Stimulated activated CD8-positive, alpha-beta memory T cell treated with anti-CD3 and anti-CD28 coated beads, Interleukin-15, amount 100 ng/mL, for 4 hours (primary cell): ENCODE results near the gene PRLR.
"Not testable (repeated sequence)": the region's sequence is repeated elsewhere in the genome, so short reads cannot be mapped to it uniquely, and the experiment has no call there.

Source experiments
- DNase-seq, 2 donors: peaks; one replicate each; pipeline ENCODE4 v3.0.0-alpha.2; 2020; ENCODE audit warnings: low read depth in 2 of 2

Gene PRLR

DNA sequence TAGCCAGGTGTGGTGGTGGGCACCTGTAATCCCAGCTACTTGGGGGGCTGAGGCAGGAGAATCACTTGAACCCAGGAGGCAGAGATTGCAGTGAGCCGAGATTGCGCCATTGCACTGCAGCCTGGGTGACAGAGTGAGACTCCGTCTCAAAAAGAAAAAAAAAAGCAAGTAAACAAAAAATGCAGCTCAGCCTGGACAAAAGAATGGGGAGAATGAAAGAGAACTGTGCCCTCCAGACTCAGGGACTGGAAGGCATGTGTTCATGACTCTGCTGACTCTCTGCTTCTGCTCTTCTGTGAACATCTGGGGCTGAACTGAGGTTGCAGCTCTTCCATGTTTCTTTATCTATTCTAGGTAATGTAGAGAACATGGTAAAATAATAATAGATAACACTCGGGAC is 194.4 kb downstream of the PRLR start:
- not testable (repeated sequence) for DNase-seq

DNA sequence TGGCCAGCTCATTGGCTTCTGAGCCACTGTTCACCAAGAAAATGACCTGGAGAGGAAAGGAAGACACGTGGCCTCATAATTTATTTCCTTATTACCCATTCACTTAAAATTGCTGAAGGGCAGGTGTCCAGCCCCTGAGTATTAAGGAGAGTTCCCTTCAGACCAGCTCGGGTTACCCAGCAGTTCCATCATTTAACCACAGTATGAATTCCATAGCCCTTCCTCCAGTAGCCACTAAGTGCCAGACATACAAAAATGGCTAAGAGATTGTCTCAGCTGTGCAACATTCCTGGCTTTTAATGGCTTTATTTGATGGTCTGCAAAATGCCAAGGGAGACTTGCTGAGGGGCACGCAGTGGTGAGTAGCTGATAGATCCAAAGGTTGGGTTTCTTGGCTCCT is 195.0 kb downstream of the PRLR start:
- DNase-seq = no peak

DNA sequence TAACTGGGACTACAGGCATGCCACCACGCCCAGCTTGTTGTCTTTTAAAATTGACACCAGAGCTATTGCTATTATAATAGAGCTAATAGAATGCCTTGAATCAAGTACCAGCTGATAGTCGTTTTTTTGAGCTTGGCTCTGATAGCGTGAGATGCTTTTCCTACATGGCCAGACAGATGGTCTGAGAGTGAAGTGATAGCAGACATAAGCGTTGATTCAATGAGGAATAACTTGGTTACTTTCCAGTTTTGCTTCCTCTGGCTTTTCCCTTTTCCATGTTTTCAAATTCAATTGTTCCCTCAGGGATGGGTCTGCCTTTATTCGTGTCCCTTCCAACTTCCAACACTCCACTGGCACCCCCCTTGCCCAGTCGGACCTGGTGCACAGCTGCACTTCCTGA is 197.9 kb downstream of the PRLR start:
- no peak for DNase-seq

DNA sequence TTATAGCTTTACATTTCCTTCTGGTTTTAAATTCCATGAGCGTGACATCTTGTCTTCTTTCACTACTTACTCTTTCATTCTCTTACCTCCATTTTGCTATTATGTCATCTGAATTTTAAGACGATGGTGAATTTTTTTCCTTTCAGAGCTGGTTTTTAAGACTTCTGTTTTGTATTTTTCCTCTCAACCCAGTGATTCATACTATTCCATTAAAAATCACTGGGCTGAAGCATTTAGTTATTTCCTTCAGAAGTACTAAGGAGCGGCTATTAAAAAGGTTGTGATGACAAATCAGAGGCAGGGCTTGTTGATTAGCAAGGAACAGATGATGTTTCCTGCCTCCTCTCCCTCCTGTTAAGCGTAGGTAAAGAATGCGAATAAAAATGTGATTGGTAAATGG is 199.0 kb downstream of the PRLR start:
- DNase-seq = no peak

DNA sequence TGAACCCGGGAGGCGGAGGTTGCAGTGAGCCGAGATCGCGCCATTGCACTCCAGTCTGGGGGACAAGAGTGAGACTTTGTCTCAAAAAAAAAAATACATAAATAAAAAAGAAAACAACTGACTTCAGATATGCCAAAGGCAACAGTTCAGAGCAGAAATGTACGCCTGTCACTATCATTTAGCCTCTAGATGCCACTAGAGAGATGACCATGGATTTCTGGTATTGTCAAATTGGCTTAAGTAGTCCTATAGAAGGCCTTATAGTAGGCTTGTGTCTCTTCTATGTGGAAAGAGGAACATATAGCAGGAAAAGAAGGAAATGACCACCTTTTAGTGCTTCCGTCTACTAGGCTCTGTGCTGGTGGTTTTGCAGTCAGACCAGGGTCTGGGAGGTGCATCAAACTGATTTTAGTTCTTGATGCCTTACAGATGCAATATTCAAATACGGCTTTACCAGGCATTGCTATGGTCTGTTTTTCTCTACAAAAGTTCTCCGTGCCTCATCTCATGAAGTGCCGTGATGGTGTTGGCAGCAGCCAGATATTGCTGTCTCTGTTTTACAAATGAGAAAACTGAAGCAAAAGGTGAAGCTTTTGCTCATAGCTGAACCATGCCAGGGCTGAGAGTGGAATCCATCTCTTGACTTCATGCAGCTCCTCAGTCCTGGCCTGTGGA is 199.7 kb downstream of the PRLR start:
- DNase-seq = no peak

DNA sequence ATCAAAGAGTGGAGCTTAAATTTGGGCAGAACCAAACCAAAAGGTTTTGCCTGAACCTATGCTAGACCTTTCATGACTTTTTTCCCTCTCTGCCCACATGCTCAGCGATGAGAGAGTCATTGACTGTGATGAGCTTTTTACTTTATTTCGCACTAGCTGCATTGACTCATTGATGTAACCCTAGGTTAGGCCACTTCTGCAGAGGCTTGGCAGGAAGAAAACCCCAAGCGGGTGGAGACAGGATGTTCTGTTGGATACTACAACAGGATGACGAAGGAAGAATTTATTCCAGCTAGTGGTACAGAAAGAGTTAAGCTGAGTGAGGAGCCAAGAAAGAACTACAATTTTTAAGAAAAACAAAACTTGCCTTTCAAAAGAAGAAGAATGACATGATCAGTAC is 201.0 kb downstream of the PRLR start:
- DNase-seq = no peak

DNA sequence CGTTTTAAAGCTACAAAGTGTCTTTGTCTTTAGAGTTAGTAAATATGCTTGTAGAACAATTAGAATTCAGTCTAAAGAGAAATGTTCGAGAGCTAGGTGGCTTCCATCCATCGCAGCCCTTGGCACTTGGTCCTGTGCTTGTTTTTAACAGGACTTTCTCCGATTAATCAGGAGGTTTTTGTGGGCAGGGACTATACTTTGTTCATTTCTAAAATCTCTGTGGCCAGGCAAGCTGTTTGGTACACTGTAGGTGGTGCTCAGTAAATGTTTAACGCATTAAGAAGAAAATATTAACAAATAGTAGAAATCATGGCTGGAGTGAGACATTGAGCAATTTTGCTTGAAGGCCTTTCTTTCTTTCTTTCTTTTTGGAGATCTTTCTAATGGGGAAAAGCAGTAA is 203.3 kb downstream of the PRLR start:
- no peak for DNase-seq

DNA sequence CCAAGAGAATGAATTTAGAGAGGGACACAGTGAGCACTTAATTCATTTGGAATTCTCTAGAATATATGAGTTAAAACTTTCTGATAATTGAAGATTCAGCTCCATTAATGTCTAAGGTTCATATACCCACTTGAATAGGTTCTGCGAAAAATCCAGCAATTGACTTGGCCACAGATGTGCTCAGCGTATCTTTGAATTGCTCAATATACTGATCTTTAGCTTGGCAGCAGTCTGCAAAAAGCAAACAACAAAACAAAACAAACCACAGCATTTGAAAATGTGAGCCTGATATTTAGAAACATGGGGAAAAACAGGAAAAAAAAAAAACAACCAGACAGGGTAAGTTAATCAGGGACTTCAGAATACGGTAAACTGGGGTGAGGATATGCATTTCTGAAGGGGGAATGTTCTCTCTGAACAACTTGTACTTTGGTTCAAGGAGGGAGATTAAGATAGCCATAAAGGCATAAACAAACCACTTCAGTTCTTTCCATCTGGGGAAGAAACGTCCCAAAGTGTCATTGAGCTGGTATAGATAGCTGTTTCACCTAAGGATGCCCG is 203.9 kb downstream of the PRLR start:
- no peak for DNase-seq

DNA sequence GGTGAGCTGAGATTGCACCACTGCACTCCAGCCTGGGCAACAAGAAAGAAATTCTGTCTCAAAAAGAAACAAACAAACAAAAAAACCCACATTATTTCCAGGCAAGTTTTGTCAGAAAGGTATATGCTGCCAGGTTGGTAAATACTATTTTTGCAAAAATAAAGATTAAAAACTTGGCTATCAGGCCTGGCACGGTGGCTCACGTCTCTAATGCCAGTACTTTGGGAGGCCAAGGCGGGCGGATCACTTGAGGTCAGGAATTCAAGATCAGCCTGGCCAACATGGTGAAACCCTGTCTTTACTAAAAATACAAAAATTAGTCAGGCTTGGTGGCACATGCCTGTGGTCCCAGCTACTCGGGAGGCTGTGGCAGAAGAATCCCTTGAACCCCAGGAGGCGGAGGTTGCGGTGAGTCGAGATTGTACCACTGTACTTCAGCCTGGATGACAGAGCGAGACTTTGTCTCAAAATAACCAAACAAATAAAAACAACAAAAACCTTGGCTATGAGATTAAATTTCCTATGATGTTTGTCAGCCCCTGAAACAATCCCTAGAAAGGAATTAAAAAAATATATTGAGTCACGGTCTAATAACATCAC is 205.3 kb downstream of the PRLR start:
- no peak for DNase-seq

DNA sequence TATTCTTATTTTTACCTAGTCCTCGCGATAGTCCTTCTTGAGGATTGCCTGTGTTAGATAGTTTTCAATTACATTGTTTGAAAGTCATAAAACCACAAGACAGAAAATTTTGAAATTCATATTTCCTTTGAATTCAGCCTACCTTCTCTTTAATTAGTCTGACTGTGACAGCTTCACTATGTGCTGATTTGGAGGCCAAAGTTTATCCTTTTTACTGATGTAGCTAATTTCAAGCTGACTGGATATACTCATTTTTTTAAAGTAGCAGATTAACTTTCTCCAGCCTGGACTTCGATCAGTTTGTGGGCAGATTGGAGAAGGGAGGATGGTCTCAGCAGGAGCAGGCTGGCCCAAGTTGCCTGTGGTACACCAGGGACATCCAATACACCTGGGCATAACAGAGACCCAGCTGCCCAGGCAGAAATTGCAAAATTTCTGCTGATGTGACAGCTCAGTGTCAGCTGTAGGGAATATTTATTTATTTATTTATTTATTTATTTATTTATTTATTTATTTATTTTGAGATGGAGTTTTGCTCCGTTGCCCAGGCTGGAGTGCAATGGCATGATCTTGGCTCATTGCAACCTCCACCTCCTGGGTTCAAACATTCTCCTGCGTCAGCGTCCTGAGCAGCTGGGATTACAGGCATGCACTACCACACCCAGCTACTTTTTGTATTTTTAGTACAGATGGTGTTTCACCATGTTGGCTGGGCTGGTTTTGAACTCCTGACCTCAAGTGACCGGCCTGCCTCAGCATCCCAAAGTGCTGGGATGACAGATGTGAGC is 206.7 kb downstream of the PRLR start:
- DNase-seq = no peak

DNA sequence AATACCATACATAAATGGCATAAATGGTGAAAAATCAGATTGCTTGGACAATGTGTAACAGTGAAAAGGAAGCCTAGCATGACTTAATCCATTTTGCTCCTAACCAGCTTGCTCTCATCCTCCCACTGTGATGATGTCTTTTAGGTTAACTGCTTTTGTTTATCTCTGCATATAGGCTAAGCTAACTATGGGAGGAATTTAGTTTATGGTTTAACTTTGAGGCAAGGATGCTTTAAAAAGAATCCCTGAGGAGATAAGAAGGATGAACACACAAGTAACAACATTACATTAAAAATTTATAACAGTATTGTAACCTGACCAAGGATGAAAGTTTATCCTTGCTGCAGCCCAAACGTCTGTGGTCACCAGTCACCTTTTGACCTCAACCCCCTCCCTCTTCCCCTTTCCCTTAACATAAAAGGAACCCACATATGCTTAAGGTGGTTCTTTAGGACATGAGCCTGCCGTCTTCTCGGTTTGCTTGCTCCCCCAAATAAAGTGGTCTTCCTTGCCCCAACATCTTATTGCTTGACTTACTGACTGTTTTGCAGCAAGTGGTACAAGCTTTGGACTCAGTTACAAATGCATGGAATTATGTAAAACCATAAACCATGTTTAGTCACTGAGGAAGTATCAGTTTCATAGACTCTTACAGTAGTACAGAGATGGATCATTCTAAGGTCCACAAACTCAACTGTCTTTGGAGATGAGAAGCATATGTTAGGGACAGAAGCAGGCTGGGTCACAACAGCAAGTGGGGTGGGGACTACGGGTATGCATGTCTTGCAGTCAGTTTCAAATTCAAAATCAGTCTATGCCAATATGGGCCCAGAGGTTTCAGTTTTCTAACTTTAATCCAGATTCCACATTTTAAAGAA is 213.9 kb downstream of the PRLR start:
- DNase-seq = no peak

DNA sequence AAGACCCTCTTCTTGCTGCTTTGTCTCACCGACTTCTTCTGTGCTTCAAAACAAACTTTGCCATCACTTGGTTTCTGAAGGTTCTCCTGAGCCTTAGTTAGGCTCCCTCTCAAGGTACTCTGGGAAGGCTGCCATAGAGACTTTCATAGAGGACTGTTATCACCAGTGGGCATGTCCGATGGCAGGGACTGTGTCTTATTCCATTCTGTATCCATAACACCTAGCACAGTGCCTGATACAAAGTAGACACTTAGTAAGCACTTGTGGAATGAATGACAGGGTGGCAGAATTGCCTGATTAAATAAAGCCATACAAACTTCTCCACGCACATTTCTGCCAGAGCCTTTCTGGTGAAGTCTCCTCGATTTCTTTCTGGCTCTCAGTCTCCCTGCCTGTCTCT is 215.2 kb downstream of the PRLR start:
- DNase-seq = no peak

DNA sequence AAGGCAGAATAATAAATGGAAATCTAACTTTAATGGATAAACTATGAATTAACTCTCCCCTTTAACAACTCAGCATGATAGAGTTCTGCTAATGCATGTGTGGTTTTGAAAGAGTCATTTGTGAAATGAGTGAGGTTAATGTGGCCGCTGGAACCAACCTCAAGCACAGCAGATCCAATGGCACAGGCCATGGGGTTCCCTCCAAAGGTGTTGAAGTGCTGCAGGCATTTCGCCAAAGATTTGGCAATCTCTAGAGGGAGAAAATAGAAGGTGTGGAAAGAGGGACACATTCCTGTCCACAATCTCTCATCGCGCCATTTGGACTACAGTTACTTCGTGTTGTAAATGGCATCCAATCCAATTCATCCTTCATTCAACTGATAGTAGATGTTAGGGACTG is 217.5 kb downstream of the PRLR start:
- DNase-seq = no peak

DNA sequence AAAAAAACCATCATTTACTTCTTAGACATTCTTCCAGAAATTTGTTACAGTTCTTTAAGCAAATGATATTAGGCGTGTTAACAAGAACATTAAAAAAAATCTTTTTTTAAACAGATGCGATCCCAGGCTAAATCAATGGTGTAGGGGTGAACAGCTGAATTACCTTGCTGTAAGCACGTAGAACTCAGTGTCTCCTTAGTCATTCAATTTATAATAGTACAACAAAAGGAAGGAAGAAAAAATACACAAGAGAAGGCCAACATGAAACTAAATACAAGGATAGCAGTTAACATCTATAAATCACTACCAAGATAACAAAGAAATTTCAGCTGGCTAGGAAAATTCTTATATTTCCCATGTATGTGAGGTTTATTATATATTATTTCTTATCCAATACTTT is 217.9 kb downstream of the PRLR start:
- no peak for DNase-seq

DNA sequence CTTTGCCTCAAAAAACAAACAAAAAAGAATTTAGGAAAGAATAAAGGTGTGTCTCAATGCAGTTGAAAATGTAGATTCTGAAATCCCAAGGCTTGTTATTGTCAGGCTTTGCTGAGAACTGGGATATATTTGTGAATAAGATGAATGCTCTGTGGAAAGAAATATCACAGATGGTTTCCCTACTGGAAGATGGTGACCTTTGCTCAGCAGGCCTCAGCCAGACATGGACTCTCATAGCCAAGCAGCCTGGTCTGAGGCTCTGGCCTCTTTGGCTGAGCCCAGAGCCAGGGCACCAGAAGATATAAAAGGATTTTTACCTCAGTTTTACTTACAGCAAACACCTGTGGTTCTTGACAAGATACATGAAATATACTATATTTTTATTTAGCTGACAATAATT is 219.6 kb downstream of the PRLR start:
- DNase-seq = no peak

DNA sequence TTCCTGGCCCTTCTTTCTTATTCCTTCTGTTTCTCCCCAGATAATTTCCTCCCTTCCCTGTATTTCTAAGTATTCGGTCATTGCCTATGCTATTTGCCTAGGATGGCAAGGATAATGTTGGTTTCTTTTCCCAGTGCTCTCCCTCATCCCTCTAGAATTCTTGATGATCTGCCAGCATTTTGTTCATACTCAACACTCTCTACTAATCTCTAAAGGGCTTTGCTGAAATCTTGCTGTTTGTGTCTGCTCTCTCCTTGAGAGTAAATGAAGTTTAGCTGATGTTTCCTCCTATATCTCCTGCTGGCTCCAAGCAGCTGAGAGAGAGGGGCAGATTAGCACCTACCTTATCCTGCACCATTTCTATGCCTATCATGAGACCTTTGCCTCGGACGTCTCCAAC is 220.6 kb downstream of the PRLR start:
- DNase-seq = no peak

DNA sequence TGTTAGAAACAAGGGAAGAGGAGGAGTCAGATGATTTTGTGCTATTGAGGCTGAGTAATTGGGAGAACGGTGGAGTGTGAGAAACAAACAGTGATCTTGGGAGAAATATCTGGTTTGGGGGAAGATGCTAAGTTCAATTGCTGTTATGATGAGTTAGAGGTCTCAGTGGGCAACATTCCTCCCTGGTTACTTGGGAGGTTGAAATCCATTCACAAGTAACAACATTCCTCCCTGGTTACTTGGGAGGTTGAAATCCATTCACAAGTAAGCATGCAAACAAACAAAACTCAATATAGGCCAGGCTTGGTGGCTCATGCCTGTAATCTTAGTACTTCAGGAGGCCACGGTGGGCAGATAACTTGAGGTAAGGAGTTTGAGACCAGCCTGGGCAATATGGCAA is 221.3 kb downstream of the PRLR start:
- no peak for DNase-seq

DNA sequence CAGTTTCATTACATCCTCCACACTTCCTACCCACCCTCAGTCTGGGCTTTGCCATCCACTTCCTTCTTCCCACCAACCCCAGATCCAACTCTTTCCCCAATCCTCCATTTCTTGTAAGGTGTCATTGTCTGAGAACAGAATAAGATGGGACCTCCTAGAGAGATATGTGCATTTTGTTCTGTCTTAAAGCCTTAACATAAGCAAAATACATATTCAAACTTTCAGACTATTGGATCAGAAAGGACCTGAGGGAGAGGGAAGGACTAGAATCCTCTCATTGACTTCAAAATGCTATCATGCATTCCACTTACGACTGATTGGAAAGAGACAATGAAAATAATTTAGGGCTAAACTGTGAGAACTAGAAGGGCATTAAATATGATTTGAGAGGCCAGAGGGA is 225.5 kb downstream of the PRLR start:
- no peak for DNase-seq

DNA sequence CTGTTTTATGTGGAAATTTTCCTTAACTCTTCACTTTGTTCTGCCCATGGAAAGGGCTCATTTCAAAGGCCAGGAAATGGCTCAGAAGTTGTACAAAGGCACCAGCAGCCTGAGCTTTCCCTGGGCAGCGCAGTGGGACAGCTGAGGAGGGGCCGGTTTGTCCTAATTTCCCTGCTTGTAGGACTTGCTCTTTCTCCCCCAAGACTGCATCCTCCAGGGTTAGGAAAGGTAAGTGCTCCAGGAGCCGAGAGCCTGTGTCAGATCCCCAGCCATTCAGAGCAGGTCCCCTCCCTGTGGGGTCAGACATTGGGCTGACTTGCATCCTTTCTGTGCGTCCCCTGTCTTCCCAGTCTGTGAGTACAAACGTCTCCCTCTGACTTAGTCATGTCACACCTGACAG is 226.1 kb downstream of the PRLR start:
- no peak for DNase-seq

DNA sequence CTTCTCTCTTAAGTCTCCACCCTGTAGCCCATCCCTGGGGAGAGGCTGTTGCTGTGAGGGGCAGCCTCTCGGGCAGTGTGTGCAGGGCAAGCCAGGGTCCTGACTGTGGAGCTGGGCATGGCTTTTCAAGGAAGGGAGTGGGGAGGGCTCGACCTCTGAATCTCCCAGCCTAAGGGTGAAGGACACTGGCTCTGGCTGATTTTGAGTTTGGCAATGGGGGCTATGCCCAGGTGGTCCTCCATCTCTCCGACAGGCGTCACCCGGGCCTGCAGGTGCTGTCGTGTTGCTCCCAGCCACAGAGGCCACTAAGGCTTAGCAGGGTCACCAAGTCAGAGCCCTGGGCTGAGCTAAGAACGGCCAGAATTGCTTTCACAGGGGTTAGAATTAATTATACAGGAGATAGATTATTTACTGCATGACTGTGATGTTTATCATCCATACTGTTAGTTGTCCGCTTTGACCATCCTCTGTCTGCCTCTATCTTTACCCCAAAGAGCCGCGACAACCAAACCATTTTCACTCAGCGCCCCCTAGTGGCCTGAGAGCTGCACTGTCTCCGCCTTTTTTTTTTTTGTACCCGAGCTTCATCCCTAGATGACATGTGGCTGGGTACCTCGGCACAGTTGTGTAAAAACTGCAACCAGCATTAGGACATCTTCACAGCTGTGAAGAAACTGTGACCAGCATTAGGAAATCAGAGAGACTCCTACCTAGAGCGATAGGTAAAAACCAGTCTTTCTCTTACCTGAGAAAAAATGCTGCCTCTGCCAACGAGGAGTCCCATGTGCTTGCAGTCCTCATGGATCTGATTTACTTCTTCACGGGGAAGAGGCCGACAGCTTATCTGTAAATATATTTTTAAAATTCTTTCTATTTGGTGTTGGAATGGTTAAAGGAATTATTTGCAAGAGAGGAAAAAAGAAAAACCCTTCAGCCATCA is 227.0 kb downstream of the PRLR start:
- peak in 1 of 2 donors; percentile 9 for DNase-seq

DNA sequence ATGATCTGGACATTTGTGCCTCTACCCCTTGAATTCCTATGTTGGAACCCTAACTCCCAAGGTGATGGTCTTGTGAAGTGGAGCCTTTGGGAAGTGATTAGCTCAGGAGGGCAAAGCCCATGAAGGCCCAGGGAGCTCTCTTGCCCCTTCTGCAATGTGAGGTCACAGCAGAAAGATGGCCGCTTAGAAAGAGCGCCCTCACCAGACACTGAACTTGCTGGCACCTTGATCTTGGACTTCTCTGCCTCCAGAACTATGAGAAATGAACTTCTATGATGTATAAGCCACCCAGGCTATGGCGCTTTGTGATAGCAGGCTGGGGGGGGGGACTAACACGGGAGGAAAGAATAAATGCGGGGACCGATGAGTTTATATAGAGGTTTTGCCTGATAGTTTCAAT is 227.8 kb downstream of the PRLR start:
- DNase-seq = no peak
